Endodermal cell (in vitro differentiated cells): Measurements from ENCODE around the gene CLECL1. TPM values are rescaled to one million over a fixed set of nuclear protein-coding genes. Genes with fewer than 3 reads are reported as not detected.

Experiments used
- DNase-seq: peaks from one replicate; pipeline ENCODE4 v3.0.0-alpha.2; 2017
- H3K27ac ChIP-seq: 2 replicates; pipeline ENCODE4 v1.5.1; 2013; ENCODE audit warnings: mild to moderate bottlenecking, low read depth, low read length, moderate library complexity
- H3K27me3 ChIP-seq: 2 replicates; pipeline ENCODE4 v1.6.1; 2013; ENCODE audit warnings: mild to moderate bottlenecking, low read length, moderate library complexity; ENCODE audit not compliant: insufficient read depth, control insufficient read depth, poor library complexity, severe bottlenecking
- H3K36me3 ChIP-seq: 2 replicates; pipeline ENCODE4 v1.7.0; 2013; ENCODE audit warnings: mild to moderate bottlenecking, low read length, moderate library complexity; ENCODE audit not compliant: control insufficient read depth, insufficient read depth
- H3K4me1 ChIP-seq: one replicate; pipeline ENCODE4 v1.7.0; 2013; ENCODE audit warnings: low read length; ENCODE audit not compliant: control insufficient read depth, insufficient read depth
- H3K4me3 ChIP-seq: 2 replicates; pipeline ENCODE4 v1.5.1; 2013; ENCODE audit warnings: mild to moderate bottlenecking, low read length, moderate library complexity
- H3K9ac ChIP-seq: 2 replicates; pipeline ENCODE4 v1.6.1; 2013; ENCODE audit warnings: mild to moderate bottlenecking, low read length, moderate library complexity; ENCODE audit not compliant: poor library complexity, severe bottlenecking; ENCODE audit errors: extremely low read depth
- H3K9me3 ChIP-seq: 2 replicates; pipeline ENCODE4 v1.6.1; 2013; ENCODE audit warnings: mild to moderate bottlenecking, low read length, moderate library complexity; ENCODE audit not compliant: control insufficient read depth
- H3K27ac Mint-ChIP-seq: 2 replicates; pipeline ENCODE4 v1.8.0; 2020; ENCODE audit warnings: mixed read lengths
- H3K27me3 Mint-ChIP-seq: 2 replicates; pipeline ENCODE4 v1.8.0; 2021; ENCODE audit warnings: mild to moderate bottlenecking, mixed read lengths; ENCODE audit not compliant: insufficient read depth
- H3K36me3 Mint-ChIP-seq: 2 replicates; pipeline ENCODE4 v1.8.0; 2020; ENCODE audit warnings: low read depth, mixed read lengths
- H3K4me1 Mint-ChIP-seq: 2 replicates; pipeline ENCODE4 v1.8.0; 2020; ENCODE audit warnings: mixed read lengths
- H3K4me3 Mint-ChIP-seq: 2 replicates; pipeline ENCODE4 v1.8.0; 2020; ENCODE audit warnings: mild to moderate bottlenecking, moderate library complexity, mixed read lengths
- H3K9me3 Mint-ChIP-seq: 2 replicates; pipeline ENCODE4 v1.8.0; 2020; ENCODE audit warnings: mild to moderate bottlenecking, mixed read lengths
- CTCF ChIP-seq: fragments of 200-600 bp; sonication (generic); conservative IDR thresholded peaks from 2 replicates; pipeline ENCODE4 v1.5.0; 2021; ENCODE audit warnings: antibody characterized with exemption, mild to moderate bottlenecking
- WGBS, 2 experiments: methylation state at CpG; one replicate each; pipeline versions ENCODE4 v1.1.5 to v1.1.7; 2013; ENCODE audit warnings: missing lambda C conversion rate in 2 of 2, mixed read lengths in 1 of 2; ENCODE audit not compliant: insufficient coverage in 1 of 2, insufficient read length in 1 of 2; 5-methylcytosine and 5-hydroxymethylcytosine counted together
- total RNA-seq, 2 donors: library from RNA; stranded (reverse); fragmentation: NEBNext Ultra II Directional in 1 of 2; extraction: Animal tissue kit (Norgen Biotek cat#: 25700) in 1 of 2; gene quantifications; 2 replicates in 1 of 2; 3 replicates in 1 of 2; pipeline ENCODE4 v1.2.1, GENCODE V29; 2021

CLECL1 gene
- total RNA-seq, 2 donors from 2014 or later, result not detected

GRCh38 chr12:9751204-9752144 lies 18.6 kb upstream of the CLECL1 start:
- Histone ChIP-seq H3K9ac (no peak overlapping the region), H3K4me1 (peaks cover 2% of the 10 kb centered on the region), H3K27ac (no peak overlapping the region), H3K36me3 (no peaks in the 10 kb centered on the region), H3K4me3 (no peak overlapping the region), H3K9me3 (no peaks in the 10 kb centered on the region), H3K27me3 (no peaks in the 10 kb centered on the region)
- no peak for DNase-seq
- Mint-ChIP-seq H3K27ac (no peak overlapping the region), H3K4me3 (no peak overlapping the region), H3K27me3 (no peaks in the 10 kb centered on the region), H3K36me3 (no peaks in the 10 kb centered on the region), H3K9me3 (no peaks in the 10 kb centered on the region), H3K4me1 (peaks cover 3% of the 10 kb centered on the region)
- WGBS, 2 experiments, result 90 to 91% methylated on average over 5 to 8 of the region's 9 CpGs
- no peak for TF ChIP-seq CTCF

DNA sequence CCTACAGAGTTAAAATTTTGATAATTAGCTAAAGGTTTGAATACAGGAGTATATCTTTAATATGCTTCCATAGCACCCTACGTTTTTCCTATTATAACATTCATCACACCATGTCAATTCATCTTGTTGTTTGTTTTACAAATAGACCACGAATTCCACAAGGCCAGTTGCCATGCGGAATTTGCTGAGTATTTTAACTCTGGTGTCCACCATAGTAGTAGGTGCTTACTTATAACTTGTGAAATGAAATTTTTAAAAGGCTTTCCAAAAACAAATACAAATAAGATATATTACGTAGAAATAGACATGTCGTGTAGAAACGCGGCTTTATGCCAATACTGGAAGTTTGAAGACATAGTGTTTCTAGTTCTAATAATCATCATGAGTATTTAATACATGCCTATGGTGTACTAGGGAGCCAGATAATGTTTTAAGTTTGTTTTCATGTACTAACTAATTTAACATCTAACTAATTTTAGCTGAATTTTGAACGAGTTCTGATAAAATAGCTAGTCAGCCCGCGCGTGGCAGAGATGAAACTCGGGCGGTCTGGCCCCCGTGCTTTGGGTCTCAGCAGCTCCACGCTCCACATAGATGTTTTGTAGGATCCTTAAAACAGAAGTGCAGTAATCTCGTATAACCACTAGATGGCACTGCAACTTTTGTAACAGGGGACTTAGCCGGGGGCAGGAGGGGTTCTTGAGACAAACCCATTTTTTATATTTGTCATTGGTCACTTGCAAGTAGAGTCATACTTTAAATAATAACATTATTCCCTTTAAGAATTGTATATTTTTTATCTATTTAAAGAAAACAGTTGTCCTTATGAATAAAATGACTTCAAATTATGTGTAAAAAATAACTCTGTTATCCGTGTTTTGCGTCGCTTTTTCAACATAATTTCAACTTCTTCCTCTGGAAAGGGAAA lies 17.6 kb upstream of the CLECL1 start:
- Histone ChIP-seq H3K9ac (no peak overlapping the region), H3K4me3 (no peak overlapping the region), H3K36me3 (no peaks in the 10 kb centered on the region), H3K27ac (no peak overlapping the region), H3K9me3 (no peaks in the 10 kb centered on the region), H3K27me3 (no peaks in the 10 kb centered on the region), H3K4me1 (peaks cover 2% of the 10 kb centered on the region)
- H3K4me1 Mint-ChIP-seq, result peaks cover 3% of the 10 kb centered on the region
- H3K4me3 Mint-ChIP-seq, result no peak overlapping the region
- H3K27ac Mint-ChIP-seq, result no peak overlapping the region
- H3K27me3 Mint-ChIP-seq, result no peaks in the 10 kb centered on the region
- no peaks in the 10 kb centered on the region for H3K9me3 Mint-ChIP-seq
- peak; percentile 76 for DNase-seq
- WGBS, 2 experiments, result 22% methylated on average over 17 of the region's 20 CpGs; no CpG with 5 or more reads in 1 of the 2 experiments
- no peaks in the 10 kb centered on the region for H3K36me3 Mint-ChIP-seq
- TF ChIP-seq CTCF, result peak; percentile 100

DNA sequence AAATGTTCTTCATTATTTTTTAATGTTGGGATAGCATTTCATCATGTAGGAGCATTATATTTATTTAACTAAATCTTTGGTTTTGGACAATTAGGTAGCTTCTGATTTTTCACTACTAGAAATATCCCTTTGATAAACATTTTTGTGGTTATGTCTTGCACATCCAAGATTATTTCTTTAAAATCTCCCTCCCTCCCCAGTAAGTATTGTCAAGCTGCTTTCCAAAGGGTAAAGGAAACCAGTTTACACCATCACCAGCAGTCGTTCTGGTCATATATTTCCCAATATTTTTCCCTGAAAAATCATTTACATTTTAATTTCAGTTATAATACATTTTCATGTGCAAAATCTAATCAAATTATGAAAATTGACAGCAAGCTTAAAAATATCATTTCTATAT lies 16.7 kb upstream of the CLECL1 start:
- no peak overlapping the region for H3K4me3 ChIP-seq
- no peak for TF ChIP-seq CTCF
- no peak overlapping the region for H3K27ac ChIP-seq
- no peaks in the 10 kb centered on the region for H3K9me3 ChIP-seq
- Mint-ChIP-seq H3K36me3 (no peaks in the 10 kb centered on the region), H3K27me3 (no peaks in the 10 kb centered on the region), H3K9me3 (no peaks in the 10 kb centered on the region), H3K27ac (no peak overlapping the region), H3K4me3 (no peak overlapping the region), H3K4me1 (peaks cover 3% of the 10 kb centered on the region)
- H3K27me3 ChIP-seq, result no peaks in the 10 kb centered on the region
- H3K9ac ChIP-seq, result no peak overlapping the region
- no peak for DNase-seq
- peaks cover 2% of the 10 kb centered on the region for H3K4me1 ChIP-seq
- 59 to 60% methylated on average over 1 of the region's 1 CpG for WGBS, 2 experiments
- no peaks in the 10 kb centered on the region for H3K36me3 ChIP-seq
